Stimulated activated CD4-positive, alpha-beta T cell treated with anti-CD3 and anti-CD28 coated beads, Interleukin-12 subunit alpha, Interleukin-12 subunit beta, amount 100 ng/mL, for 24 hours (primary cell): ENCODE results near the gene CSRNP2.
"Not testable (repeated sequence)": the region's sequence is repeated elsewhere in the genome, so short reads cannot be mapped to it uniquely, and the experiment has no call there.

Source experiments
- DNase-seq, 2 experiments: peaks; one replicate each; pipeline ENCODE4 v3.0.0-alpha.2; 2020; ENCODE audit warnings: low read depth in 2 of 2

Gene CSRNP2

GRCh38 chr12:51028126-51028812 lies 55.1 kb downstream of the CSRNP2 start:
- DNase-seq, result no peak

- DNase-seq, result no peak
Measured at GRCh38 chr12:51027342-51027835, 56.0 kb downstream of the CSRNP2 start.

DNA sequence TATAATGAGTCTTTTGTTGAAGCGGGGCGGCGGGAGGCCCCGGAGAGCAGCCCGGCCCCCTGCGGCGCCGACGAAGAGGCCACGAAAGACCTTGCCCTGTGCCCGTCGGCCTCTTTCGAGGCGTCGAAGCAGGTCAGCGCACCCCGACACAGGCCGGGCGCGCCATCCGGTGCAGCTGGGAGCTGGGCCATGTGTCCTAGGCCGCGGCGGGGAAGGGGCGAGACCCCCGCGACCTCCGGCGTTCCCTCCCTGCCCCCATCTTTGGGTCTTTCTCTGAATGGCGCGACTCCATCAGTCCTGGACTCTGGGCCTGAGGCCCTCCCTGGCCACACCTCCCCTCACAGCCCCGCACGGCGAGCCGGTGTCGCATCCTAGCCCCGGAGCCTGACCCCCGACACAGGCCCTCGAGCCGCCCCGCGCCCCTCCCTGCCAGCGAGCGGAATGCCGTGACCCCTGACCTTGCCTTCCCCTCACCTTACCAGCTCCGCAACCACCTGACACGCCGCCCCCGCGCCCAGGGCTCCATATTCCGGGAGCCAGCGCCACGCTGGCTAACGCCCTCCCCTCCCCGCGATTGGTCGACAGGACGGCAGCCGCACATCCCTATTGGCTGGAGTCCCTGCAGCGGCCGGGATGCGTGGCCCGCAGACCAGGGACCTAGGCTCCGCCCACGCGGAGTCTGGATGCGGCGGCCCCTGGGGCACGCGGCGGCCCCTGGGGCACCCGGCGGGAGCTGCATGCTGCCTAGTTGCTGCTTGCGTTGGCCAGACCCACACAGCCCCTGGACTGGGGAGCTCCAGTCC lies 57.4 kb downstream of the CSRNP2 start, which contains the start of gene SLC11A2:
SLC11A2 (minus strand) TSS at position 549 of the 803 bp plus-strand sequence. CDS start 15,656 bp downstream, outside the sequence.
- DNase-seq, result peak; percentile 88 to 92

DNA sequence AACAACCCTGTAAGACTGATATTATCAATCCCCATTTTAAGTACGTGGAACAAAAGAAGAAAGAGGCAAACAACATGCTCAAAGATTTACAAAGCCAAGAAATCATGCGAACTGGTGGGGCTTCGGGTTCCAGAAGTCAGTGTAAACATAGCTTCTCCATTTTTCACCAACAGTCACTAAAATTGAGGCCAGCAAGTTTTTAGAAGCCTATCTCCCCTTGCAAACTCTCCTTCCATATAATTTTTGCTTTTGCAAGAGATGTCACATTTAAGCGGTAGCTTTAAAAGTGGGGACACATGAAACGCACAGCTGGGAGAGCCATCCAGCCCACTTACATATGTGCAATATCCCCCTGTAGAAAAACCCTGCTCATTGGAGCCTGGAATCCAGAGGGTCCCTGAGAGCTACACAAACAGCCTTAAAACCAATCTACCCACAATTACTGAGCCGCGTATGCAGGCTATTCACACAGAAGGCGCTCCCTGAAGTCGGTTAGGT lies 58.0 kb downstream of the CSRNP2 start:
- no peak for DNase-seq

GRCh38 chr12:51023625-51024382 lies 59.6 kb downstream of the CSRNP2 start:
- DNase-seq, result no peak

- no peak for DNase-seq
Measured at GRCh38 chr12:51021694-51022093, 61.7 kb downstream of the CSRNP2 start.

GRCh38 chr12:51020448-51021182 lies 62.8 kb downstream of the CSRNP2 start:
- no peak for DNase-seq

DNA sequence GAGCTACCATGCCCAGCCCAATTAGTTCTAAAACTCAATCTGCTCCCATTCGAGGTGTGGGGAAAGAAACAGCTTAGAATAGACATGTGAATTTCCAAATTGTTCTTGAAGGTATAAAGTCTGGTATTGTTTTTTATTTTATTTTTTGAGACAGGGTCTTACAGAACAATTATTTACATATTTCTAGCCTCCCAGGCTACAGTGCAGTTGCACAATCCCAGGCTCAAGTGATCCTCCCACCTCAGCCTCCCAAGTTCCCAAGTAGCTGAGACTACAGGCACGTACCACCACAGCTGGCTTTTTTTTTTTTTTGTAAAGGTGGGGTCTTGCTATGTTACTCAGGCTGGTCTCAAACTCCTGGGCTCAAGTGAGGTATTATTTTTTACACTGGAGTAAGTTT lies 63.5 kb downstream of the CSRNP2 start:
- no peak for DNase-seq

DNA sequence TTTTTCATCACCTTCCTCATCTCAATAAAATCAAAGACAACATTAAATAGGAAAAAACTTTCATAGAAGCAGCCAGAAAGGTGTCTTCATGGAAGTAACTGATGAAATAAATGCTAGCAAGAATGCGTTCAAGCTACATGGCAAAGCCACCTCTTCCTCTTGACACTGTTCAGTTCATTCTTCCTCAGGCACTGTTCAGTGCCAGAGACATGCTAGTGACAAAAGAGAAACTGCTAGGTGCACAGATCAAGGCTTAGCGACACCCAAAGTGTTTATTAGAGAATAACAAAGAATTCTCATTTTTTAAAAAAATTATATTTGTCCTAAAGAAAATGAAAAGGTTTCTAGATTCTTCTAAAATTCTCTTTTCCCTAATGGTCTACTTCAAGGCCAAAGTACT lies 64.4 kb downstream of the CSRNP2 start:
- no peak for DNase-seq

DNA sequence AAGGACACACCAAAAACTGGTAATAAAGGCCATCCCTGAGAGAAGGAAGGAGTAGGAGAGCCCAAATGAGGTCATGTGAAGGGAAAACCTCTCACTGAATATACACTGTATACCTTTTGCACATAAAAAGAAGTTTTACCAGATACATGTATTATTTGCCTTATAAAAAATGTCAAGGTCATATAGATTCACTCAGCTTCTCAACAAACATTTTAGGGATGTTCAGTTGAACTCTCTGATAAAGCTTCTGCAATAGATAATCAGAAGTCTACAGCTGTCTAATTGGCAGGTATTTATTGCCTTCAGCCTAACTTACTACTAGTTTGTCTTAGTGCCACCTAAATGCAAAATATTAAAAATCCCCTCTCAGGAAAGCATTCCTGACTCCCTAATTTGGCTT lies 65.9 kb downstream of the CSRNP2 start:
- DNase-seq, result no peak

- not testable (repeated sequence) for DNase-seq
Measured at GRCh38 chr12:51014467-51014866, 68.9 kb downstream of the CSRNP2 start.

- DNase-seq, result no peak
Measured at GRCh38 chr12:51013441-51013840, 70.0 kb downstream of the CSRNP2 start.

- DNase-seq, result no peak
Measured at GRCh38 chr12:51012570-51013236, 70.7 kb downstream of the CSRNP2 start.

DNA sequence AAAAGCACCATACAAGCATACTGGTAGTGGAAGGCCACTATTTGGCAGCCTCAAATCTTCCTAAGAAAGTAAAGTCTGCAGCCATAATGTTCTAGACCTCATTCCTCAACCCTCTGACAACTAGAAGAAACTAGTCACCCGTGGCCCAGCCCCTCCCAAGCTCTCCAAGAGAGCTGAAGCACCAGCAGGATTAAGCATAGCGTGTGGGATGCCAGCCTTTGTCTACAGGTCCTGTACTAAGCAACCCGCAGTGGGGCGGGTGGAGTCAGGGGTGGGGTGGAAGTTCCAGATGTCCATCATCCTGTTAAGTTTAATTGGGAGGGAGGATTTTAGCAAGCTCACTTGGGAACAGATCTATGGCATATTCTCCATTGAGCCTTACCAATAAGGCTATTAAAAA lies 71.4 kb downstream of the CSRNP2 start:
- no peak for DNase-seq
